ENCODE data around the gene MYBPC3.
"Not testable (repeated sequence)": the region's sequence is repeated elsewhere in the genome, so short reads cannot be mapped to it uniquely, and the experiment has no call there.

MYBPC3 gene

GRCh38 chr11:47329987-47330931 is 22.2 kb downstream of the MYBPC3 start:
- in situ Hi-C loops (cut with MboI; ENCODE audit: low pct_unique_long_range_greater_than_20kb, low sequenced_read_pairs): loop anchor here (10.0 kb wide), 1 partner anchor 65 kb away; no protein-coding TSS in a partner anchor

GRCh38 chr11:47329431-47329986 is 23.0 kb downstream of the MYBPC3 start:
- no peak for DNase-seq

More at GRCh38 chr11:47329987-47330931, 22.2 kb downstream of the MYBPC3 start:
- DNase-seq: no peak

GRCh38 chr11:47328449-47329390 is 23.8 kb downstream of the MYBPC3 start:
- in situ Hi-C loops (cut with MboI; ENCODE audit: low pct_unique_long_range_greater_than_20kb, low sequenced_read_pairs): no loop called here
- no peak for DNase-seq

More at GRCh38 chr11:47329431-47329986, 23.0 kb downstream of the MYBPC3 start:
- in situ Hi-C loops (cut with MboI; ENCODE audit: low pct_unique_long_range_greater_than_20kb, low sequenced_read_pairs): no loop called here

DNA sequence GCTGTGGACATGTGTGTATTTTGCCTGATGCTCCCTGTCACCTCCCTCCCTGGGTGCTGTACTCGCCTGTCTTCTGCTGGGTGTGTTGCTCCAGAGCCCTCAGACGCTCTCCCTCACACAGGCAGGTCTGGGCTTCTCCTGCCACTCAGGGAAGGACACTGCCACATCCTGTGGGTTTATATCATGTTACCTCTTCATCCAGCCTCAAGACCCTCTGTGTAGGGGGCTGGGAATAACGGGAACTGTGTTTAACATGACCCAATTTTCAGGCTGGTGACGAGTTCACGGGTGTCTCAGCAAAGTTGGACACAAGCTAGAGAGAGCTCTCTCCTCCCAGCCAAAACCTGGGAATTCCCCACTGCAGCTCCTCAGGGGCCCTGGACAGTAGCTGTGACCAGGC is 24.6 kb downstream of the MYBPC3 start:
- DNase-seq: no peak
- in situ Hi-C loops (cut with MboI; ENCODE audit: low pct_unique_long_range_greater_than_20kb, low sequenced_read_pairs): no loop called here

DNA sequence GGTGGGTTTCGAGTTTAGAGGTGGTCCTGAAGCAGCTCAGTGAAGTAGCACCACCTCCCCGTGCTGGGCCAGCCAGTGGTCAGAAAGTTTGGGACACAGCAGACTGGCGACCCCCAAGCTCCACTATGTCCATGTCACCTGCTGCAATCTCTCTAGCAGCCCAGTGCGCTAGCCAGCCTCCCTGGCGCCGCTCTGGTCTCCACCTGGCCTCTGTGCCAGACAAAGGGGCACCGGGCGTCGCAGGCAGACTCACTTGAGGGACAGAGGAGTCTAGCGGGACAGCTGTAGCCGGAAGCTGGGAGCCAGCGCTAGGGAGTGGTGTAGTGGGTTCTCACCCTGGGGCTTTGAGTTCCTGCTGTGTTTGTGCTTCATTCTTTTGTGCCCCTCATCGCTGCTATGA is 25.5 kb downstream of the MYBPC3 start:
- in situ Hi-C loops (cut with MboI; ENCODE audit: low pct_unique_long_range_greater_than_20kb, low sequenced_read_pairs): no loop called here
- DNase-seq: no peak

DNA sequence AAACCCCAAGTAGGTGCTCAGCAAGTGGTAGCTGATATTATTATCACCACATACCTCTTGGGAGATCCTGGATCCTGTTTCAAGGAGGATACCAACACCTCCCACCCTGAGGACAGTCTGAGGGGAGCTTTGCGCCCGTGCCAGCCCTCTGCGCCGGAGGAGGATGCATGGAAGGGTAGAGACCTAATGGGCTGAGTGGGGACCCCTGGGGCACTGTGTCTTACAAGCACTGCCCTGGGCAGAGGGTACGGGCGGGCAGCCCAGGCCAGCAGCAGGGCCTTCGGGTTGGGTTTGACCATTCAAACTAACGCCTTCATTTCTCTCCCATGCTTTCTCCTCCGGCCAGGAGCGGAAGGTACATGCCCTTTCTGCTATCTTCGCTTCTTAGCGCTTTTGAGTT is 26.3 kb downstream of the MYBPC3 start:
- in situ Hi-C loops (cut with MboI; ENCODE audit: low pct_unique_long_range_greater_than_20kb, low sequenced_read_pairs): no loop called here
- no peak for DNase-seq

DNA sequence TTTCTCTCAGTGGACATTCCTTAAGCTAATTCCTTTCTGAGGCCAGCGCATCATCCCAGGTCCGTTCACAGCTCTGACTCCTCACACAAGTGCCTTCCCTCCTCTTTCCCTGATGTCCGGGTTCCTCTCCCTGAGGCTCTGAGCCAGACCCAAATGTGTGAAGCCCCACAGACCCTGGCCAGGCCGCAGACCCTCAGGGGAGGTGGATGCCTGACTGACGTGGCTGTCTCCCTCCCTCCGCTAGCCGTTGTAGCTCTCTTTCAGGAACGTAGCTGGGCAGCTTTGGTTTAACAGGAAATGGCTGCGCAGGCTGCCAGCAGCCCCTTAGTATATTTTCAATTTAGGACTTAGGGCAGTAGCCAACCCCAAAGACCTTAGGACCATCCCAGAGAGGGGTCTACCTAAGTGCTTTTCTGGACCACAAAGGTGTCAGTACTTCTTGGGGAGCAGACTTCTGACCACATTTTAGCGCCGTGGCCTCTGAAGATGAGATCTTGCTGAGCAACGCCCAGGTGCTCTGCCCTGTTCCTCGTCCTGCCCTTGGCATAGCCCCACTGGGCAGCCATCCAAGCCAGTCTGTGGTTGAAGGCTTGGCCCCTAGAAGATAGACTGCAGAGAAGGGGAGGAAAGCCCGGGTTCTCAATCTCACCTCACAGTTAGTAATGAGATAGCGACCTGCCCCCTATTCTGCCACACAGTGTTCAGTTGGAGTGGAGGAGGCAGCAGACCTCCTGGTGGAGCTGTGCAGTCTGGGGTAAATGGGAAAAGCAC is 27.0 kb downstream of the MYBPC3 start:
- in situ Hi-C loops (cut with MboI; ENCODE audit: low pct_unique_long_range_greater_than_20kb, low sequenced_read_pairs): no loop called here
- DNase-seq: no peak

GRCh38 chr11:47324520-47324919 is 28.0 kb downstream of the MYBPC3 start:
- no peak for DNase-seq
- in situ Hi-C loops (cut with MboI; ENCODE audit: low pct_unique_long_range_greater_than_20kb, low sequenced_read_pairs): no loop called here

DNA sequence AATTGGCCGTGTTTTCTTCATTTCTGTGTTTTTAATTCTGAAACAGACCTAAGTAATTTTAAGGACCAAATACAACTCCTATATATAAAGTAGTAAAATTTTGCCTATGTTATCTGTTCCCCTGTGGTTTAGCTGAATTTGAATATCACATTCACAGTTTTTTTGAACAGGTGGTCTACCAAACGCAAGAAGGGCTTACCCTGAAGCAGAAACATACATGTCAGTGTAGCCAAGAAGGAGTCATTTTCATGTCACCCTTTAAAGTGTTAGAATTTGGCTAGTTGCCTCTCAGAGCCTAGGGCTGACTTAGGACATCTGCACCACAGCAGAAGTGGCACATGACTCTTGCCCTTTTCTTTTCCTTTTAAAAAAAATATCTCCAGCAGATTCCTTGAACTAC is 34.3 kb downstream of the MYBPC3 start:
- in situ Hi-C loops (cut with MboI; ENCODE audit: low pct_unique_long_range_greater_than_20kb, low sequenced_read_pairs): no loop called here
- no peak for DNase-seq

DNA sequence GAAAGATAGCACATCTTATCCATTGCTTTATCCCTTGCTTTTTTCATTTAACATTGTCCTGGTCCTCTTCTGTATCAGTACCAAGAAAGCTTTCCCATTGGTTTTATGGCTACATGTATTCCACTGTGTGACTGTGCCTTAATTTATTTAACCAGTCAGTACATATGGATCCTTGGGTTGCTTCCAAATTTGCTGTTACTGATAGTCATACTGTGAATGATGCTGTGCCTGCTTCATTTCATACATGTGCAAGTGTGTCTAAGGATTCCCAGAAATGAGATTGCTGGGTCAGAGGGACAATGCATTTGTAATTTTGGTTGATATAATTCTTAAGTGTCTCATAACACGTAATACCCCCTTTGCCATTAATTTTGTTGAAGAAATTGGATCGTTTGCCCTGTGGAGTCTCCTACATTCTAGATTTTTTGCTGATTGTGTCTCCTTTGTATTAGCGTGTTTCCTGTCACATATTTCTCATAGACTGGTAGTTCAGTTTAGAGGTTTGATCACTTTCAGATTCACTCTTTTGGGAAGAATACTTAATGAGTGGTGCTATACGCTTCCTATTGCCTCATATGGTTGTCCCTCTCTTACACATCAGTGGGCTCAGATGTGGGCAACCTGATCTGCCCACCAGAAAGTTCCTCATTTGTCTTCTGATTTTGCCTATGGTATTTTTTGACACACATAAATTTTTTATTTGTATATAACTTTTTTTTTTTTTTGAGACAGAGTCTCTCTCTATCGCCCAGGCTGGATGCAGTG is 35.3 kb downstream of the MYBPC3 start:
- in situ Hi-C loops (cut with MboI; ENCODE audit: low pct_unique_long_range_greater_than_20kb, low sequenced_read_pairs): no loop called here
- DNase-seq: no peak

GRCh38 chr11:47316501-47316900 is 36.0 kb downstream of the MYBPC3 start:
- in situ Hi-C loops (cut with MboI; ENCODE audit: low pct_unique_long_range_greater_than_20kb, low sequenced_read_pairs); DNase-seq: not testable (repeated sequence)

- DNase-seq: no peak
- in situ Hi-C loops (cut with MboI; ENCODE audit: low pct_unique_long_range_greater_than_20kb, low sequenced_read_pairs): no loop called here
Observed at GRCh38 chr11:47314992-47315391, 37.5 kb downstream of the MYBPC3 start.

GRCh38 chr11:47308050-47308823 is 44.3 kb downstream of the MYBPC3 start:
- DNase-seq: no peak
- in situ Hi-C loops (cut with MboI; ENCODE audit: low pct_unique_long_range_greater_than_20kb, low sequenced_read_pairs): no loop called here

GRCh38 chr11:47306484-47306844 is 46.0 kb downstream of the MYBPC3 start:
- no peak for DNase-seq
- in situ Hi-C loops (cut with MboI; ENCODE audit: low pct_unique_long_range_greater_than_20kb, low sequenced_read_pairs): no loop called here

DNA sequence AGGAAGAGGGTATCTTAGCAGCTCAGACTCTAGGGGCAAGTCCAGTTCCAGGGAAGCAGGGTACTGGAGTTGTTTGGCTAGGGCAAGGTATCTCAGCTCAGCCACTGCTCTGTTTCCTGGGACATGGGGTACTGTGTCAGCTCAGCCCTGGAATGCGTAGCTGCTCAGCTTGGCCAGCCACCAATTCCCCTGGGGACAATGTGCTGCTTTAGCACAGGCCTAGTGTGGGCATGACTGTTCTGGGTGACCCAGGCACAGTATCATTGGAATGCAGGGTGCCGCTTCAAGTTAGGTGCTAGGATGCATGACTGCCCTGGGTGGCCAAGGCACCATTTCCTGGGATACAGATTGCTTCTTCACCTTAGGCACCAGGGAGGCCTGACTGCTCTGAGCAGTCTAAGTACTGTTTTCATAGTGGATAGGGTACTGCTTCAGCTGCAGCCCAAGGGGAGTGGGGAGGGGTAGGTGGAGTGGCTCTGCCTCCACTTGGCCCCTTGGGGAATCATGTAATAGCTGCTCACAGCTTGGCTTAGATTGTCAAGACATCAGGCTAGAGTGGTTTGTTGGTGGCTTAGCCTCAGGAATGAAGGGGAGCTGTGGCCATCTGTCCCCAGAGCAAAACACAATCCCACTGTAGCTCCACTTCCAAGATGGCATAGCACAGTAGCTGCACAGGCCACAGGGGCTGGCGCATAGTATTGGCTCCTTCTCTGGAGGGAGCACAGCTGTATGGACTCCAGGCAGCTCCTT is 46.6 kb downstream of the MYBPC3 start:
- no peak for DNase-seq
- in situ Hi-C loops (cut with MboI; ENCODE audit: low pct_unique_long_range_greater_than_20kb, low sequenced_read_pairs): no loop called here

- in situ Hi-C loops (cut with MboI; ENCODE audit: low pct_unique_long_range_greater_than_20kb, low sequenced_read_pairs): no loop called here
- peak; percentile 8 for DNase-seq
Observed at GRCh38 chr11:47302853-47303252, 49.6 kb downstream of the MYBPC3 start.

GRCh38 chr11:47299078-47299477 is 53.4 kb downstream of the MYBPC3 start:
- no peak for DNase-seq
- in situ Hi-C loops (cut with MboI; ENCODE audit: low pct_unique_long_range_greater_than_20kb, low sequenced_read_pairs): no loop called here
